SK-N-SH (cell line): ENCODE results near the gene ASTN2. TPM values are rescaled to one million over a fixed set of nuclear protein-coding genes. Genes with fewer than 3 reads are reported as not detected.

Experiments
- CTCF ChIA-PET: fragments of 300-600, 350-600 bp; formaldehyde crosslinking; extraction: SDS; loops from one replicate; lab custom pipeline; 2021; lab: Yijun Ruan, JAX
- POLR2A ChIA-PET: fragments of 350-600 bp; sonication (Branson Sonifier 250); formaldehyde crosslinking; extraction: SDS; loops from one replicate; lab custom pipeline; 2020; ENCODE audit warnings: antibody characterized with exemption, inconsistent platforms; lab: Yijun Ruan, JAX
- DNase-seq: peaks from one replicate; pipeline ENCODE4 v3.0.0; 2012
- H2AFZ ChIP-seq: fragments of 200-600 bp; sonication (generic); 2 replicates; pipeline ENCODE4 v1.8.1; 2016; ENCODE audit warnings: antibody characterized with exemption, mild to moderate bottlenecking, low read depth
- H3F3A ChIP-seq: fragments of 200-600 bp; sonication (generic); replicated peaks from 2 replicates; pipeline ENCODE3; 2016; ENCODE audit warnings: antibody characterized with exemption, mild to moderate bottlenecking; ENCODE audit not compliant: insufficient read depth
- H3K27ac ChIP-seq, 2 experiments: fragments of 200-500 bp in 1 of 2; fragments of 200-600 bp in 1 of 2; sonication (Bioruptor generic) in 1 of 2; sonication (generic), shearing (Covaris generic) in 1 of 2; 2 replicates each; pipeline versions ENCODE4 v1.5.1 to v1.6.1; 2014 to 2016; ENCODE audit warnings: low read depth in 2 of 2, inconsistent platforms in 1 of 2, low read length in 1 of 2, mild to moderate bottlenecking in 1 of 2, mixed read lengths in 1 of 2
- H3K27me3 ChIP-seq: fragments of 200-600 bp; sonication (generic), shearing (Covaris generic); 2 replicates; pipeline ENCODE4 v1.6.1; 2016; ENCODE audit warnings: mixed run types; ENCODE audit not compliant: insufficient read depth
- H3K36me3 ChIP-seq, 2 experiments: fragments of 200-500 bp in 1 of 2; fragments of 200-600 bp in 1 of 2; sonication (Bioruptor generic) in 1 of 2; sonication (generic) in 1 of 2; replicated peaks in 1 of 2; 2 replicates each; pipeline versions ENCODE3 to v1.5.1; 2014 to 2016; ENCODE audit warnings: low read length in 1 of 2, mild to moderate bottlenecking in 1 of 2; ENCODE audit not compliant: insufficient read depth in 2 of 2, control insufficient read depth in 1 of 2
- H3K4me1 ChIP-seq, 2 experiments: fragments of 200-500 bp in 1 of 2; fragments of 200-600 bp in 1 of 2; sonication (Bioruptor generic) in 1 of 2; sonication (generic), shearing (Covaris generic) in 1 of 2; 2 replicates each; pipeline versions ENCODE4 v1.5.1 to v1.6.1; 2014 to 2016; ENCODE audit warnings: low read depth in 1 of 2, low read length in 1 of 2, mixed run types in 1 of 2; ENCODE audit not compliant: insufficient read depth in 2 of 2, control insufficient read depth in 1 of 2
- H3K4me2 ChIP-seq: fragments of 200-600 bp; sonication (generic), shearing (Covaris generic); 2 replicates; pipeline ENCODE4 v1.6.1; 2017; ENCODE audit warnings: mixed run types
- H3K4me3 ChIP-seq, 2 experiments: fragments of 200-500 bp in 1 of 2; fragments of 200-600 bp in 1 of 2; sonication (Bioruptor generic) in 1 of 2; sonication (generic), shearing (Covaris generic) in 1 of 2; 2 replicates each; pipeline versions ENCODE4 v1.5.1 to v1.8.1; 2014 to 2016; ENCODE audit warnings: low read depth in 2 of 2, inconsistent platforms in 1 of 2, low read length in 1 of 2, mild to moderate bottlenecking in 1 of 2, mixed read lengths in 1 of 2, moderate library complexity in 1 of 2
- H3K79me2 ChIP-seq: fragments of 200-600 bp; sonication (generic); 2 replicates; pipeline ENCODE4 v1.8.1; 2017; ENCODE audit warnings: mild to moderate bottlenecking; ENCODE audit not compliant: insufficient read depth
- H3K9ac ChIP-seq: fragments of 200-600 bp; sonication (generic); 2 replicates; pipeline ENCODE4 v1.6.1; 2017; ENCODE audit warnings: mixed run types
- H3K9me2 ChIP-seq: fragments of 200-600 bp; sonication (generic); 2 replicates; pipeline ENCODE4 v1.6.1; 2017; ENCODE audit warnings: mixed run types
- H3K9me3 ChIP-seq: fragments of 200-600 bp; sonication (generic); 2 replicates; pipeline ENCODE4 v1.6.1; 2017; ENCODE audit warnings: mixed run types, mild to moderate bottlenecking, moderate library complexity
- H4K20me1 ChIP-seq: fragments of 200-600 bp; sonication (generic); 2 replicates; pipeline ENCODE4 v1.6.1; 2017; ENCODE audit warnings: mild to moderate bottlenecking, mixed run types; ENCODE audit not compliant: insufficient read depth
- GABPA ChIP-seq: IDR thresholded peaks from 2 replicates; pipeline ENCODE4 v1.4.0; 2012; ENCODE audit warnings: low read depth, mild to moderate bottlenecking
- RAD21 ChIP-seq: IDR thresholded peaks from 2 replicates; pipeline ENCODE4 v1.6.1; 2012; ENCODE audit warnings: mild to moderate bottlenecking, low read length
- RFX5 ChIP-seq: IDR thresholded peaks from 2 replicates; pipeline ENCODE4 v1.6.1; 2012; ENCODE audit warnings: mild to moderate bottlenecking, improper control_type of control experiment, low read length
- RXRA ChIP-seq: IDR thresholded peaks from 2 replicates; pipeline ENCODE4 v1.4.0; 2012; ENCODE audit warnings: low read depth, mild to moderate bottlenecking, borderline replicate concordance
- TEAD4 ChIP-seq: IDR thresholded peaks from 2 replicates; pipeline ENCODE4 v1.4.0; 2012; ENCODE audit warnings: mild to moderate bottlenecking, borderline replicate concordance; ENCODE audit not compliant: insufficient read depth
- WGBS: methylation state at CpG from one replicate; pipeline ENCODE4 v1.1.6; 2017; ENCODE audit warnings: low lambda C conversion rate; 5-methylcytosine and 5-hydroxymethylcytosine counted together
- polyA plus RNA-seq, 3 experiments: library from polyadenylated mRNA; depleted of rRNA; stranded (reverse); fragments of >200 nt; gene quantifications; 2 replicates each; pipeline ENCODE4 v1.2.3, GENCODE V29; 2012
- TF ChIP-seq, protein P1 (sequence below): IDR thresholded peaks from 2 replicates; pipeline ENCODE4 v1.6.1; 2012; ENCODE audit warnings: mild to moderate bottlenecking, low read depth, low read length, moderate library complexity
- TF ChIP-seq, protein P2 (sequence below): fragments of 200-600 bp; sonication (generic); IDR thresholded peaks from 2 replicates; pipeline ENCODE4 v1.6.1; 2017; ENCODE audit warnings: antibody characterized with exemption, mild to moderate bottlenecking, moderate library complexity

ASTN2 gene
- polyA plus RNA-seq, 1 of the 3 experiments (the other 2 are of a cell fraction): 6.6 TPM

DNA sequence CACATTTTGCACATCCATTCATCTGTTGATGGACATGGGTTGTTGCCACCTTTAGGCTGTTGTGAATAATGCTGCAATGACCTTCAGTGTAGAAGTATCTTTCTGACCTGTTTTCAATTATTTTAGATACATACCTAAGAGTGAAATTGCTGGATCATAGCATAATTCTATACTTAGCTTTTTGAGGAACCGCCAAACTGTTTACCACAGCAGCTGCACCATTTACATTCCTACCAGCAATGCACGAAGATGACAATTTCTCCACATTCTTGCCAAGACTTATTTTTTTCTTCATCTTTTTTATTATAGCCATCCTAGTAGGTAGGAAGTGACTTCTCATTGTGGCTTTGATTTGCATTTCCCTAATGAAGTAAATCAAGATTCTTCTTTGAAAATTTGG lies 36.5 kb upstream of the ASTN2 start:
- H3K79me2 ChIP-seq: no peaks in the 10 kb centered on the region
- H3K36me3 ChIP-seq: no peaks in the 10 kb centered on the region
- 29% methylated on average over 2 of the region's 2 CpGs for WGBS
- DNase-seq: no peak
- no peaks in the 10 kb centered on the region for H3K9me2 ChIP-seq
- no peak for TF ChIP-seq RFX5
- TF ChIP-seq, protein P1, sequence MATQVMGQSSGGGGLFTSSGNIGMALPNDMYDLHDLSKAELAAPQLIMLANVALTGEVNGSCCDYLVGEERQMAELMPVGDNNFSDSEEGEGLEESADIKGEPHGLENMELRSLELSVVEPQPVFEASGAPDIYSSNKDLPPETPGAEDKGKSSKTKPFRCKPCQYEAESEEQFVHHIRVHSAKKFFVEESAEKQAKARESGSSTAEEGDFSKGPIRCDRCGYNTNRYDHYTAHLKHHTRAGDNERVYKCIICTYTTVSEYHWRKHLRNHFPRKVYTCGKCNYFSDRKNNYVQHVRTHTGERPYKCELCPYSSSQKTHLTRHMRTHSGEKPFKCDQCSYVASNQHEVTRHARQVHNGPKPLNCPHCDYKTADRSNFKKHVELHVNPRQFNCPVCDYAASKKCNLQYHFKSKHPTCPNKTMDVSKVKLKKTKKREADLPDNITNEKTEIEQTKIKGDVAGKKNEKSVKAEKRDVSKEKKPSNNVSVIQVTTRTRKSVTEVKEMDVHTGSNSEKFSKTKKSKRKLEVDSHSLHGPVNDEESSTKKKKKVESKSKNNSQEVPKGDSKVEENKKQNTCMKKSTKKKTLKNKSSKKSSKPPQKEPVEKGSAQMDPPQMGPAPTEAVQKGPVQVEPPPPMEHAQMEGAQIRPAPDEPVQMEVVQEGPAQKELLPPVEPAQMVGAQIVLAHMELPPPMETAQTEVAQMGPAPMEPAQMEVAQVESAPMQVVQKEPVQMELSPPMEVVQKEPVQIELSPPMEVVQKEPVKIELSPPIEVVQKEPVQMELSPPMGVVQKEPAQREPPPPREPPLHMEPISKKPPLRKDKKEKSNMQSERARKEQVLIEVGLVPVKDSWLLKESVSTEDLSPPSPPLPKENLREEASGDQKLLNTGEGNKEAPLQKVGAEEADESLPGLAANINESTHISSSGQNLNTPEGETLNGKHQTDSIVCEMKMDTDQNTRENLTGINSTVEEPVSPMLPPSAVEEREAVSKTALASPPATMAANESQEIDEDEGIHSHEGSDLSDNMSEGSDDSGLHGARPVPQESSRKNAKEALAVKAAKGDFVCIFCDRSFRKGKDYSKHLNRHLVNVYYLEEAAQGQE: no peak
- TF ChIP-seq GABPA: no peak
- no peak for TF ChIP-seq RXRA
- no peak for TF ChIP-seq TEAD4
- H3F3A ChIP-seq: no peaks in the 10 kb centered on the region
- no peaks in the 10 kb centered on the region for H3K9me3 ChIP-seq
- no peak overlapping the region for H3K27ac ChIP-seq
- no peak overlapping the region for H3K9ac ChIP-seq
- no peak overlapping the region for H2AFZ ChIP-seq
- H3K4me3 ChIP-seq: no peak overlapping the region
- no peaks in the 10 kb centered on the region for H4K20me1 ChIP-seq
- no peaks in the 10 kb centered on the region for H3K27me3 ChIP-seq
- ChIA-PET POLR2A (no interaction called here), CTCF (interaction anchor here (1.9 to 3.5 kb wide), 2 partner anchors 12 to 37 kb away, joined by 5 to 15 read pairs; no protein-coding TSS in a partner anchor)
- H3K4me1 ChIP-seq: no peaks in the 10 kb centered on the region
- no peak overlapping the region for H3K4me2 ChIP-seq

DNA sequence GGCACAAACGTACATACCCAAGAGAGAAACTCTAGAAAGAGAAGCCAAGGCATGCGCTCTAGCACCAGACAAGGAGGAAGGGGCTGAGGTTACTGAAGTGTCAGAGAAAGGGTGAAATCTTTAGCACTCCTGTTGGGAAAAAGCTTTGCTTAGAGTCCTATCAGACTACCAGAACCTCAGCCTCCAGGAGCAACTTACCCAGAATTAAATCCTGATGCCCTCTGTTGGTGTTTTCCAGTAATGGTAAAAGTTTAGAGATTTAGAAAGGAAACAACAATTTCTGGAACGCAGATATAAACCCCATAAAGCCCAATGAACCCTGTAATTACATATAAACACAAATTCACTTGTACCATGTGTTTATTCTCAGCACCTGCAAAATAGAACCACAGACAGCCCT lies 33.2 kb upstream of the ASTN2 start:
- WGBS: 45% methylated on average over 3 of the region's 3 CpGs
- no peak overlapping the region for H3K4me3 ChIP-seq
- H3K27me3 ChIP-seq: no peaks in the 10 kb centered on the region
- ChIA-PET POLR2A (no interaction called here), CTCF (interaction anchor here (0.7 to 1.5 kb wide), 4 partner anchors 19 to 506 kb away, joined by 3 to 5 read pairs (median 4); no protein-coding TSS in a partner anchor)
- TF ChIP-seq, protein P2, sequence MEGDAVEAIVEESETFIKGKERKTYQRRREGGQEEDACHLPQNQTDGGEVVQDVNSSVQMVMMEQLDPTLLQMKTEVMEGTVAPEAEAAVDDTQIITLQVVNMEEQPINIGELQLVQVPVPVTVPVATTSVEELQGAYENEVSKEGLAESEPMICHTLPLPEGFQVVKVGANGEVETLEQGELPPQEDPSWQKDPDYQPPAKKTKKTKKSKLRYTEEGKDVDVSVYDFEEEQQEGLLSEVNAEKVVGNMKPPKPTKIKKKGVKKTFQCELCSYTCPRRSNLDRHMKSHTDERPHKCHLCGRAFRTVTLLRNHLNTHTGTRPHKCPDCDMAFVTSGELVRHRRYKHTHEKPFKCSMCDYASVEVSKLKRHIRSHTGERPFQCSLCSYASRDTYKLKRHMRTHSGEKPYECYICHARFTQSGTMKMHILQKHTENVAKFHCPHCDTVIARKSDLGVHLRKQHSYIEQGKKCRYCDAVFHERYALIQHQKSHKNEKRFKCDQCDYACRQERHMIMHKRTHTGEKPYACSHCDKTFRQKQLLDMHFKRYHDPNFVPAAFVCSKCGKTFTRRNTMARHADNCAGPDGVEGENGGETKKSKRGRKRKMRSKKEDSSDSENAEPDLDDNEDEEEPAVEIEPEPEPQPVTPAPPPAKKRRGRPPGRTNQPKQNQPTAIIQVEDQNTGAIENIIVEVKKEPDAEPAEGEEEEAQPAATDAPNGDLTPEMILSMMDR: no peak
- peak; percentile 49 for TF ChIP-seq RAD21
- H3F3A ChIP-seq: no peaks in the 10 kb centered on the region
- no peaks in the 10 kb centered on the region for H3K36me3 ChIP-seq
- no peak overlapping the region for H3K9ac ChIP-seq
- H3K4me1 ChIP-seq: peaks cover 0 to 2% of the 10 kb centered on the region in 2 experiments; a peak in 1 of 4 replicates
- H3K4me2 ChIP-seq: no peak overlapping the region
- no peak overlapping the region for H3K27ac ChIP-seq
- H3K9me3 ChIP-seq: no peaks in the 10 kb centered on the region
- peak; percentile 9 for DNase-seq
- H4K20me1 ChIP-seq: no peaks in the 10 kb centered on the region
- no peaks in the 10 kb centered on the region for H3K79me2 ChIP-seq
- no peak overlapping the region for H2AFZ ChIP-seq
- no peaks in the 10 kb centered on the region for H3K9me2 ChIP-seq
